ENCODE measurements around the gene PRR20D. TPM values are rescaled to one million over a fixed set of nuclear protein-coding genes. Genes with fewer than 3 reads are reported as not detected.
A peak's percentile ranks its signal among the peaks of the same experiment; 100 is the strongest.

Gene PRR20D
- total RNA-seq, 1 donor from 2014 or later, result not detected

DNA sequence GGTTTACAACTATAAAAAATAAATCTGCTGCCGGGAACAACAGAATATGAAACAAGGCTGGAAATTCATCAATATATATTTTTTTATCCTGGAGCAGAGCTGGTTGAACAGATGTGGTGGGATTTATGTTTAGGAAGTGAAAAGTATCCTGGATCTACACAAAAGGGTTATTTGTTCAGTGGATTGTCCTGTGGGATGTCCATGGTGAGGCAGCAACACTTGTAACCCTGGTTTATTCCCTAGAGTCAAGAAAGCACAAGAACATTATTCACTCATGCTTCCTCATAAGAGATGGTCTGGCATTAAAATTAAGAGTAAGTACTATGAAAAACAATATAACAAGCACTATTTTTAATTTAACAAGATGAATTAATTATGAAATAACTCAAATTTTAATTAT, 52.6 kb downstream of the PRR20D start:
- TF ChIP-seq, protein P1, sequence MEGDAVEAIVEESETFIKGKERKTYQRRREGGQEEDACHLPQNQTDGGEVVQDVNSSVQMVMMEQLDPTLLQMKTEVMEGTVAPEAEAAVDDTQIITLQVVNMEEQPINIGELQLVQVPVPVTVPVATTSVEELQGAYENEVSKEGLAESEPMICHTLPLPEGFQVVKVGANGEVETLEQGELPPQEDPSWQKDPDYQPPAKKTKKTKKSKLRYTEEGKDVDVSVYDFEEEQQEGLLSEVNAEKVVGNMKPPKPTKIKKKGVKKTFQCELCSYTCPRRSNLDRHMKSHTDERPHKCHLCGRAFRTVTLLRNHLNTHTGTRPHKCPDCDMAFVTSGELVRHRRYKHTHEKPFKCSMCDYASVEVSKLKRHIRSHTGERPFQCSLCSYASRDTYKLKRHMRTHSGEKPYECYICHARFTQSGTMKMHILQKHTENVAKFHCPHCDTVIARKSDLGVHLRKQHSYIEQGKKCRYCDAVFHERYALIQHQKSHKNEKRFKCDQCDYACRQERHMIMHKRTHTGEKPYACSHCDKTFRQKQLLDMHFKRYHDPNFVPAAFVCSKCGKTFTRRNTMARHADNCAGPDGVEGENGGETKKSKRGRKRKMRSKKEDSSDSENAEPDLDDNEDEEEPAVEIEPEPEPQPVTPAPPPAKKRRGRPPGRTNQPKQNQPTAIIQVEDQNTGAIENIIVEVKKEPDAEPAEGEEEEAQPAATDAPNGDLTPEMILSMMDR (conservative IDR thresholded peaks at IDR 0.05), result no peak
- Mint-ChIP-seq H3K4me1 (peaks cover 11% of the 10 kb centered on the region), H3K36me3 (ENCODE audit: low read depth) (no peaks in the 10 kb centered on the region), H3K27ac (ENCODE audit: unreplicated experiment) (peak overlapping the region; percentile 51), H3K27me3 (ENCODE audit: low read depth) (no peaks in the 10 kb centered on the region), H3K9me3 (peaks cover 2% of the 10 kb centered on the region), H3K4me3 (no peak overlapping the region)
- no peak for DNase-seq (ENCODE audit: low read depth, low spot score)

Other genes starting within 250 kb of the PRR20D start
- not detected in 2 replicates for gene PRR20A, start 19.7 kb upstream of the PRR20D start, total RNA-seq
- not detected in 2 replicates for gene PRR20B, start 13.1 kb upstream of the PRR20D start, total RNA-seq
- gene PRR20C, start 6.6 kb upstream of the PRR20D start, total RNA-seq, result not detected in 2 replicates
- gene PRR20E, start 6.6 kb downstream of the PRR20D start, total RNA-seq, result not detected in 2 replicates

All from neural crest cell (in vitro differentiated cells).